Calu3 (cell line): ENCODE measurements around the gene APOC3. TPM values are rescaled to one million over a fixed set of nuclear protein-coding genes. Genes with fewer than 3 reads are reported as not detected.

Experiments
- BruUV-seq: library from RNA; stranded (reverse); fragments of 400-500 nt; replicated peaks from 2 replicates; lab custom pipeline; 2021; lab: Mats Ljungman, UMichigan
- CTCF ChIA-PET: fragments of 300-600 bp; sonication (Branson Sonifier 250); formaldehyde crosslinking; loops from one replicate; lab custom pipeline; 2022; ENCODE audit warnings: antibody characterized with exemption; lab: Charles Lee
- DNase-seq: peaks from one replicate; pipeline ENCODE4 v3.0.0; 2022
- H3K27ac Mint-ChIP-seq: one replicate; pipeline ENCODE4 v1.8.0; 2022; ENCODE audit warnings: mixed read lengths; ENCODE audit not compliant: unreplicated experiment
- H3K27me3 Mint-ChIP-seq: one replicate; pipeline ENCODE4 v1.8.0; 2022; ENCODE audit warnings: mixed read lengths; ENCODE audit not compliant: unreplicated experiment
- H3K36me3 Mint-ChIP-seq: one replicate; pipeline ENCODE4 v1.8.0; 2022; ENCODE audit warnings: mild to moderate bottlenecking, moderate library complexity, mixed read lengths; ENCODE audit not compliant: insufficient read depth, unreplicated experiment
- H3K4me1 Mint-ChIP-seq: one replicate; pipeline ENCODE4 v1.8.0; 2022; ENCODE audit warnings: mild to moderate bottlenecking, low read depth, mixed read lengths; ENCODE audit not compliant: unreplicated experiment
- H3K4me3 Mint-ChIP-seq: one replicate; pipeline ENCODE4 v1.8.0; 2022; ENCODE audit warnings: mild to moderate bottlenecking, low read depth, moderate library complexity, mixed read lengths; ENCODE audit not compliant: unreplicated experiment
- H3K9me3 Mint-ChIP-seq: one replicate; pipeline ENCODE4 v1.8.0; 2022; ENCODE audit warnings: low read depth, mixed read lengths; ENCODE audit not compliant: unreplicated experiment
- CTCF ChIP-seq: fragments of 200-600 bp; IDR thresholded peaks from one replicate; pipeline ENCODE4 v1.8.0; 2022; ENCODE audit warnings: antibody characterized with exemption; ENCODE audit not compliant: unreplicated experiment
- intact Hi-C: fragments of 100-400 bp; cut with micrococcal nuclease; formaldehyde crosslinking; loops from one replicate; pipeline ENCODE4 v1.10.0; 2022; ENCODE audit not compliant: unreplicated experiment
- total RNA-seq: library from RNA; stranded (reverse); gene quantifications from 2 replicates; pipeline ENCODE4 v1.2.3, GENCODE V29; 2022

Gene APOC3
- total RNA-seq, 1 experiment from 2014 or later = not detected

- no TSS peak for BruUV-seq
- H3K36me3 Mint-ChIP-seq = peaks cover 6% of the 10 kb centered on the region
- H3K4me1 Mint-ChIP-seq = no peaks in the 10 kb centered on the region
- H3K27ac Mint-ChIP-seq = no peak overlapping the region
- intact Hi-C loops = no loop called here
- H3K27me3 Mint-ChIP-seq = no peaks in the 10 kb centered on the region
- no peak for TF ChIP-seq CTCF
- no peak overlapping the region for H3K4me3 Mint-ChIP-seq
- no peaks in the 10 kb centered on the region for H3K9me3 Mint-ChIP-seq
- CTCF ChIA-PET = no interaction called here
- DNase-seq = no peak
Observed at GRCh38 chr11:116865696-116866095, 36.0 kb downstream of the APOC3 start.

DNA sequence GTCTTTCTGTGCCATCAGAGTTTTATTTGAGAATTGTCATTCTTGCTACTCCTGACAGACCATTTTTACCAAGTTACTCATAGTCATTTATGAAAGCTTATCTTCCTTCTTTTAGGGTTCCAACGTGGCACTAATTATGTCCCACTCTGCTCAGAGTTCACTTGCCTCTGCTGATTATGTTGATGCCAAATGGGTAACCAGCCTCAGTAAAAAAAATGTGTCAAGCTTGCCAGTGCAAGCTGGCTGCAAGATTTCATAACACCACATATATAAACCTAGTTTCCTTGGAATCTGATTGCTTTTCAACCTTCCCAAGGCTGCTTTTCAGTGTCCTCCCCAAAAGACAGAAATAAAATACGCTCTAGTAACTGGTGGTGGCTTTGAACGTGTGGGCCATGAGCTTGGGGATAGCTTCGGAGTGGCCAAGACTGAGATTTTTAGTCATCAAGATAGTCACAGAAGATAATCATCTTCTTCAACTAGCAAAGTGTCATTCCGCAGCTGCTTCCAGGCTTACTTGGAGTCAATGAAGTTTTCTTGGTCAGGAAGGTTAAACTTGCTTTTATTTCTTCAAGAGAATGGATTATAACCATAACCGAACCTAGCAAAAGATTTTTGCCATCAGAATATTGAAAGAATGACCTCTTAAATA, 37.2 kb downstream of the APOC3 start:
- TF ChIP-seq CTCF = no peak
- H3K4me1 Mint-ChIP-seq = no peaks in the 10 kb centered on the region
- intact Hi-C loops = no loop called here
- CTCF ChIA-PET = no interaction called here
- H3K27ac Mint-ChIP-seq = no peak overlapping the region
- no peak for DNase-seq
- H3K4me3 Mint-ChIP-seq = no peak overlapping the region
- BruUV-seq = no TSS peak
- H3K27me3 Mint-ChIP-seq = no peaks in the 10 kb centered on the region
- no peaks in the 10 kb centered on the region for H3K9me3 Mint-ChIP-seq
- H3K36me3 Mint-ChIP-seq = peaks cover 13% of the 10 kb centered on the region

DNA sequence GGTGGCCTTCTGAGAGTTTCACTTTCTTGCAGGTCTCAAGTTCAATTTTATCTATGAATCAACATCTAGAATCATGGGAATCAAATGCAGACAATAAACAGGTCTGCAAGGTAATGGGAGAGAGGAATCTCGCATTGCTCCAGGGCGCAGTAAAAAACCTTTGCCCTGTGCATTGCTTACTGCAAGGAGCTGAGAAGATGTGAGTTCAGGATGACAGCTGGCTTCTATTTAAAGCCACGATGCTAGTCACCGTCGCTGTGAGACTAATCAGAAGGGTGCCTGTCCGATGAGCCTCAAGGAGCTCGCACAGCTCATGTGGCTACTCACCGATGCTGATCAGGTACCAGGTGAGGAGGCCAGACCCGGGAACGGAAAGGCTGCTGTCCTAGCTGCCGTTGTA, 37.9 kb downstream of the APOC3 start:
- H3K27me3 Mint-ChIP-seq = no peaks in the 10 kb centered on the region
- no peak for TF ChIP-seq CTCF
- no peak for DNase-seq
- H3K36me3 Mint-ChIP-seq = peaks cover 13% of the 10 kb centered on the region
- H3K9me3 Mint-ChIP-seq = no peaks in the 10 kb centered on the region
- CTCF ChIA-PET = no interaction called here
- H3K27ac Mint-ChIP-seq = no peak overlapping the region
- no peaks in the 10 kb centered on the region for H3K4me1 Mint-ChIP-seq
- BruUV-seq = no TSS peak
- intact Hi-C loops = no loop called here
- no peak overlapping the region for H3K4me3 Mint-ChIP-seq

- Mint-ChIP-seq H3K27me3 (no peaks in the 10 kb centered on the region), H3K9me3 (no peaks in the 10 kb centered on the region), H3K4me1 (no peaks in the 10 kb centered on the region), H3K27ac (no peak overlapping the region), H3K36me3 (peaks cover 13% of the 10 kb centered on the region), H3K4me3 (no peak overlapping the region)
- DNase-seq = no peak
- TF ChIP-seq CTCF = no peak
- intact Hi-C loops = no loop called here
- CTCF ChIA-PET = no interaction called here
- BruUV-seq = no TSS peak
Observed at GRCh38 chr11:116868066-116868465, 38.4 kb downstream of the APOC3 start.
